ENCODE data around the gene TMEM209.
"Not testable (repeated sequence)": the region's sequence is repeated elsewhere in the genome, so short reads cannot be mapped to it uniquely, and the experiment has no call there.

The TMEM209 gene

GRCh38 chr7:130205084-130205947 lies at the start of gene TMEM209:
Gene TMEM209 (minus strand): TSS chr7:130205406. CDS start chr7:130205375, 31 bp downstream.
- DNase-seq: peak; percentile 93

DNA sequence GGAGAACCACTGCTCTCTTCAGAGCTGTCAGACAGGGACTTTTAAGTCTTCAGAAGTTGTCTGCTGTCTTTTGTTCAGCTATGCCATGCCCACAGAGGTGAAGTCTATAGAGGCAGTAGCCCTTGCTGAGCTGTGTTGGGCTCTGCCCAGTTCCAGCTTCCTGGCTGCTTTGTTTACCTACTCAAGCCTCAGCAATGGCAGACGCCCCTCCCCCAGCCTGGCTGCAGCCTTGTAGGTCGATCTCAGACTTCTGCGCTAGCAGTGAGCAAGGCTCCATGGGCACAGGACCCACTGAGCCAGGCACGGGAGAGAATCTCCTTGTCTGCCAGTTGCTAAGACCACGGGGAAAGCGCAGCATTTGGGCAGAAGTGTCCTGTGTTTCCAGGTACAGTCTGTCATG lies 49.3 kb upstream of the TMEM209 start:
- DNase-seq: no peak

GRCh38 chr7:130249626-130250025 lies 44.4 kb upstream of the TMEM209 start:
- not testable (repeated sequence) for DNase-seq

- DNase-seq: not testable (repeated sequence)
Observed at GRCh38 chr7:130248842-130249241, 43.6 kb upstream of the TMEM209 start.

- DNase-seq: not testable (repeated sequence)
Observed at GRCh38 chr7:130246491-130246890, 41.3 kb upstream of the TMEM209 start.

GRCh38 chr7:130243486-130243885 lies 38.3 kb upstream of the TMEM209 start:
- DNase-seq: not testable (repeated sequence)

DNA sequence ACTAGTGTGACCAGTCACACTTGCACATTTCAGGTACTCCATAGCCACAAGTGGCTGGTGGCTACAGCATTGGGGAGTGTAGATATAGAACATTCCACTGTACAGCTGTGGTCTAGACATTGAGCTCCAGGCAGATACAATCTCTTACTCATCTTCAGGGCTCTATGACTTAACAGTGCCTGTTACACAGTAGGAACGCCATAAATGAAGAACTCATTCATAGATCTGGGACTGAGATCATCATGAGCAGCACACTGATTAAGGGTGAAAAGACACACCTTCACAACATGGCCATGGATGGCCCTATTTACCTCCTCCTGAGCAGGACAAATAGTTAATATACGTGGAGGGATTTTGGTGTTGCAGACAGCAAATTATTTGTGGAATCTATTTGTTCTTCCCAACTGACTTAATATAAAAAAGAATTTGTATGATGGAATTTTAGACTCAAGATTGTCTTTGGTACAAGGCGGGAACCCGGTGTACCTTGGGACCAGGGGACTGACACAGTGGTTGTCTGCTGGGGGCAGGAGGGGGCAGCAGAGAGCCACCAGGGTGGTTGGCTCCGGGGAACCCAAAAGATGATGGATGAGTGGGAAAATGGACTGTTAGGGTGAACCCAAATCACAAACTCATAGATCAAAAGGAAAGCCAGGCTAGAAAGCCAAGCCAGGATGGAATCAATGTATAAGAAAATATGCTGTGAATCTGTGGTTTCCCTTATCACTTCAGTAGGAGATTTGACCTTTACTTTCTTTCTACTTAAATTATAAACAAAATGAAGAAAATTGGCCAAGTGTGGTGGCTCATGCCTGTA lies 37.2 kb upstream of the TMEM209 start:
- peak; percentile 25 for DNase-seq

DNA sequence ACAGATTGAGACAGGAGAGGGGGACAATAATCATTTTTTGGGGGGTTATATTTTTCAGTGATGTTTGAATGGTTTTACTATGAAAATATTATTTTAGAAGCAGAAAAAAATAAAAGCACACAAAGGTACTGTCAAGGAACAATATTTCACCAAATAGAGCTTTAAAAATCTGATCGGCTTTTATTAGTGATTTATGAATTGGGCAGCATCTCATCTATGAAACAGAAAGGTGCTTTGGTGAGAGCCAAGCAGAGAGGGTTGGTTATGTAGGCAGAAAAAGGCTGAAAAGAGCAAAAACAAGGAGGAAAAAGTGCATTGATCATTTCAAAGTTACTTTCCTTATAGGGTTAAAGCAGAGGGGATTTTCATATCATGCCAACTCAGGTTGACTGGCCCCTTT lies 35.0 kb upstream of the TMEM209 start:
- DNase-seq: no peak

DNA sequence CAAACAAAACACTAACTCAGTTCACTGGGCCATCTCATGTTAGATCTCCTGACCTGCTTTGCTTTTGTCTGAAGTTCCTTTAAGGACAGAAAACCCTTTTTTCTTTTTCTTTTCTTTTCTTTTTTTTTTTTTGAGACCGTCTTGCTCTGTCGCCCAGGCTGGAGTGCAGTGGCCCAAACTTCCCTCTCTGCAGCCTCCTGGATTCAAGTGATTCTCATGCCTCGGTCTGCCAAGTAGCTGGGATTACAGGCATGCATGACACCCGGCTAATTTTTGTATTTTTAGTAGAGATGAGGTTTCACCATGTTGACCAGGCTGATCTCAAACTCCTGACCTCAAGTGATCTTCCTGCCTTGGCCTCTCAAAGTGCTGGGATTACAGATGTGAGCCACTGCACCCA lies 31.2 kb upstream of the TMEM209 start:
- not testable (repeated sequence) for DNase-seq

DNA sequence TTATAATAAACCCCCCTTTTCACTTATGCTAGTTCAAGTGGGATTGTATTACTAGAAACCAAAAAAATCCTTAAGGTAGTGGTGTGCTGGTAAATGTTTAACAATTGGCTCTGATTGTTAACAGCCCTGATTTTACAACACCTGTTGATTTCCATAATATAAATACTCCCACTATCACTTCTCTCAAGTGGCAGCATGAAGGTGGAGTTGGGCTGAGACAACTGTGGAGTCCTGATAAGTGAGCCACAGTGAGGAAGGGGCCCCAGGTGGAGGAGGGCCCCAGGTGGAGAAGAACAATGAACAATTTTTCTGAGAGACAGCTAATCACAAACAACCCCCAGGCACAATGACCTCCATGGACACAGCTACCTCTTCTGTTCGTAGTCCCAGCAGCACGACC lies 28.9 kb upstream of the TMEM209 start:
- DNase-seq: no peak

DNA sequence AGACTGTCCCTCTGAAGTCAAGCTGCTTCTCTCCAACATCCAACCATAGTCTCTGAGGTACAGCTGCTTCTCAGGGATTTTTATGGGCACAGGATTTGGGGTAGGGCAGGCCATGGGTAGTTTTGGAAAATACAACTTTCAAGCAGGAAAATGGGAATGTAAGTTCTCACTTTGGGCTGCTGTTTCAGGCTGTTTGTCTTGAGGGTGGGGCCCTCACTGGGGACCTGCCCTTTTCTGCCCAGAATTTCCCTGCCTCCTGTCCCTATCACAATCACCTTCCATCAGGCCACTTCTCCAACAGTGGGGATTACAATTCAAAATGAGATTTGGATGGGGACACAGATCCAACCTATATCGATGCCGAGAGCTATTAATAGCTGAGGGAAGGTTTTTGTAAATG lies 27.0 kb upstream of the TMEM209 start:
- DNase-seq: no peak

DNA sequence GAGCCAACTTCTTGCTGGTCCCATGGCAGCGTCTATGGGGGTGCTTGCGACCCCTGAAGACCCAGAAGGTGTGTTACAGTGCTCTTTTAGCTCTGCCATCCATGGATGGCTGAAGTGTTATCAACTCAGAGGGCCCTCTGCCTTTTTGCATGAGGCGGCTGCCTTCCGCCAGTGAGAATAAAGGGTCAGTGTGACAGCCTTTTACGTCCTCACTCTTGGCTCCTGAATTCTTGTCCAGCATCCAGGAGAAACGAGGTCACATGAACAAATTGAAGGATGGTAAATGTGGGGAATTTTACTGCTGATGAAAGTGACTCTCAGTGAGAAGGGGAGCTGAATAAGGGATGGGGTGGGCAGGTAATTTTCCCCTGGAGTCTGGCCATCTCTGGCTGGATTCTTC lies 26.6 kb upstream of the TMEM209 start:
- DNase-seq: no peak

DNA sequence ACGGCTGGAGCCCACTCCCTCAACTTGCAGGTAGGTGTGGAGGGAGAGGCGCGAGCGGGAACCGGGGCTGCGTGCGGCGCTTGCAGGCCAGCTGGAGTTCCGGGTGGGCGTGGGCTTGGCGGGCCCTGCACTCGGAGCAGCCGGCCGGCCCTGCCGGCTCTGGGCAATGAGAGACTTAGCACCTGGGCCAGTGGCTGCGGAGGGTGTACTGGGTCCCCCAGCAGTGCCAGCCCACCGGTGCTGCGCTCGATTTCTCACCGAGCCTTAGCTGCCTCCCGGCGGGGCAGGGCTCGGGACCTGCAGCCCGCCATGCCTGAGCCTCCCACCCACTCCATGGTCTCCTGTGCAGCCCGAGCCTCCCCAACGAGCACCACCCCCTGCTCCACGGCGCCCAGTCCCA lies 24.8 kb upstream of the TMEM209 start:
- DNase-seq: not testable (repeated sequence)

DNA sequence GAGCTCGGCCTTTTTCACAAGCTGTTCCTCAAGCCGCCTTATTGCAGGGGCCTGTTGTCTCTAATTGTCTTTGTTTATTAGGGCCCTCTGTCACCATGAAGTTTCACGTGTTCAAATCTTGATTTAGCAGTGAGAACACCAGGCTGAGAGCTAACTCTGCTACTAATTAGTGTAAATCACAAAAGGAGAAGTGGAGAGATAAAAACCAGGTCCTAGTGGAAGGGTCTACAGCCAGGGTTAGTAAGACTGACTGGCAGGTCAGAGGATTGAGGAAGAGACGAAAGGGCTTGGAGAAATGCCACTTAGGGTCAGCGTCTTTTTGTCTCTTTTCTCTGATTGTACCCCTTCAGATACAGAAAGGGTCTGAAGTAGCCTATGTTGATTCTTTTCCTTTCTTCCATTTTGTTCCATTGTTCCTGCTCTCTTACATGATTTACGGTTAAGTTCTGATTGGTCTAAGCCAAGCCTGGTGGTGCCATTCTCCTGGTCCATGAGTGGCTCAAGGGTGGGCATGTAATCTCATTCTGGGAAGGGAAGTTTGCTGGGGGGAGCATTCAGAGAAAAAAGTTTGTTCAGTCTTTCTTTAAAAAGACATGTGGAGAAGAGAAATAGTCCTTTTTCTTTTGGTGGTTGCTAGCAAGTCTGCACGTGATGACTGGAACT lies 23.8 kb upstream of the TMEM209 start:
- DNase-seq: no peak

- DNase-seq: no peak
Observed at GRCh38 chr7:130227883-130228575, 22.8 kb upstream of the TMEM209 start.

- no peak for DNase-seq
Observed at GRCh38 chr7:130226333-130226732, 21.1 kb upstream of the TMEM209 start.

DNA sequence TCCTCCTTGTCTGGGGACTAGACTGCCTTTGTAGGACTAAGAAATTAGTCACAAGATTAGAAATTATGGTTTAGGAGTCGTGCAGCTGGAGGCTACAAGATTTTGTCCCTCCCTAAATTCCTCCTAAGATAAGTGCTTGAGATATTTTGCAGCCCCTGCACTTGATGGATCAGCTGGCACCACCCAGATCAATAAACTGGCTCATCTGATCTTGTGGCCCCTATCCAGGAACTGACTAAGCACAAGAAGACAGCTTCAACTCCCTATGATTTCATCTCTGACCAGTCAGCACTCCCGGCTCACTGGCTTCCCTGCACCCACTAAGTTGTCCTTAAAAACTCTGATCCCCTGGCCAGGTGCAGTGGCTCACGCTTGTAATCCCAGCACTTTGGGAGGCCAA lies 19.7 kb upstream of the TMEM209 start:
- not testable (repeated sequence) for DNase-seq

- no peak for DNase-seq
Observed at GRCh38 chr7:130224210-130224609, 19.0 kb upstream of the TMEM209 start.

GRCh38 chr7:130223646-130224045 lies 18.4 kb upstream of the TMEM209 start:
- DNase-seq: no peak

DNA sequence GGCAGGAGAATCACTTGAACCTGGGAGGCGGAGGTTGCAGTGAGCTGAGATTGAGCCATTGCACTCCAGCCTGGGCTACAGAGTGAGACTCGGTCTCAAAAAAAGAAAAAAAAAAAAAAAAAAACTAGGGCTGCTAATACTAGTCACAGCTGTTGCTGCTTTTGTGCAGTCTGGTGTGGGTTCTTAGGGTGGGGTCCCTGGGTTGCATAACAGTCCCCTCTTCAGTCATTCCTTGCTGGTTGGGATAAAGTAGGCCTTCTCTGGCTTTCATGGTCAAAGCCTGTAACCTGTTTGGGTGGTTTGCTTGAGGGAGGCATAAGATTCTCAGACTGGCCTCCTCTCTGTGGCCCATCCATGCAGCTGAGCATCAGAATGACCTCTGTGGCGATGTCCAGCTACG lies 16.5 kb upstream of the TMEM209 start:
- DNase-seq: no peak

GRCh38 chr7:130219871-130220270 lies 14.7 kb upstream of the TMEM209 start:
- no peak for DNase-seq

GRCh38 chr7:130218806-130219620 lies 13.8 kb upstream of the TMEM209 start:
- no peak for DNase-seq
